LNCaP clone FGC (cell line): ENCODE data around the gene FAM111A.

Source experiments
- DNase-seq: peaks from one replicate; pipeline ENCODE4 v3.0.0-alpha.2; 2011; ENCODE audit warnings: low read depth
- H3K4me3 ChIP-seq: 2 replicates; pipeline ENCODE4 v1.5.1; 2011; ENCODE audit warnings: mild to moderate bottlenecking, low read depth, low read length, control low read depth
- TF ChIP-seq, protein P1 (sequence below): IDR thresholded peaks from 2 replicates; pipeline ENCODE4 v1.5.1; 2012; ENCODE audit warnings: mild to moderate bottlenecking; ENCODE audit not compliant: control insufficient read depth, insufficient read depth; ENCODE audit errors: extremely low read depth

Gene FAM111A

DNA sequence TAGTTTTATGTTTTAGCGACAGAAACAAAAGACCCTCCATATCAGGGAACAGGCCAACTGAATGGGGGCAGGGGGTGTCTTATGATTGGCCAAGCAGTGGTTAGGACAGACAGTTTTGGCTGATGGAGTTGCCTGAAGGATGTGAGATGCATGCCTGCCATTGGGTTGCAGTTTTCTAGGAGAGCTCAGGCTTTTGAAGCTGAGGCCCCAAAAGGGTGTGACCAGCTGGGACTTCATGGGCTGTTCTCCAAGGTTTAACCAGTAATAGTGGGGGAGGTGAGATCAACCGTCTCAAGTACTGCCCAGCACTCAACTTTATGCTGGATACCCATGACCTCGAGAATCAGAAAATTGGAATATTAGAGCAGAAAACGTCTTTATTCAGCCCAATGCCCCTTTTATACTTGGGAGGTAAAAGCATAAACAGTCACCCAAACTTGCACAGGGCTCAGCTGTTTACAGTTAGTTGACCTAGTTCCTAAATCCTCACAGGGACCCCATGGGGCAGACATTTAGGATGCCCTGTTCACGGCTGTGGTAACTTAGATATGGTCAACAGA lies 42.8 kb downstream of the FAM111A start:
- TF ChIP-seq, protein P1, sequence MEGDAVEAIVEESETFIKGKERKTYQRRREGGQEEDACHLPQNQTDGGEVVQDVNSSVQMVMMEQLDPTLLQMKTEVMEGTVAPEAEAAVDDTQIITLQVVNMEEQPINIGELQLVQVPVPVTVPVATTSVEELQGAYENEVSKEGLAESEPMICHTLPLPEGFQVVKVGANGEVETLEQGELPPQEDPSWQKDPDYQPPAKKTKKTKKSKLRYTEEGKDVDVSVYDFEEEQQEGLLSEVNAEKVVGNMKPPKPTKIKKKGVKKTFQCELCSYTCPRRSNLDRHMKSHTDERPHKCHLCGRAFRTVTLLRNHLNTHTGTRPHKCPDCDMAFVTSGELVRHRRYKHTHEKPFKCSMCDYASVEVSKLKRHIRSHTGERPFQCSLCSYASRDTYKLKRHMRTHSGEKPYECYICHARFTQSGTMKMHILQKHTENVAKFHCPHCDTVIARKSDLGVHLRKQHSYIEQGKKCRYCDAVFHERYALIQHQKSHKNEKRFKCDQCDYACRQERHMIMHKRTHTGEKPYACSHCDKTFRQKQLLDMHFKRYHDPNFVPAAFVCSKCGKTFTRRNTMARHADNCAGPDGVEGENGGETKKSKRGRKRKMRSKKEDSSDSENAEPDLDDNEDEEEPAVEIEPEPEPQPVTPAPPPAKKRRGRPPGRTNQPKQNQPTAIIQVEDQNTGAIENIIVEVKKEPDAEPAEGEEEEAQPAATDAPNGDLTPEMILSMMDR, result no peak
- no peak overlapping the region for H3K4me3 ChIP-seq
- DNase-seq, result no peak

DNA sequence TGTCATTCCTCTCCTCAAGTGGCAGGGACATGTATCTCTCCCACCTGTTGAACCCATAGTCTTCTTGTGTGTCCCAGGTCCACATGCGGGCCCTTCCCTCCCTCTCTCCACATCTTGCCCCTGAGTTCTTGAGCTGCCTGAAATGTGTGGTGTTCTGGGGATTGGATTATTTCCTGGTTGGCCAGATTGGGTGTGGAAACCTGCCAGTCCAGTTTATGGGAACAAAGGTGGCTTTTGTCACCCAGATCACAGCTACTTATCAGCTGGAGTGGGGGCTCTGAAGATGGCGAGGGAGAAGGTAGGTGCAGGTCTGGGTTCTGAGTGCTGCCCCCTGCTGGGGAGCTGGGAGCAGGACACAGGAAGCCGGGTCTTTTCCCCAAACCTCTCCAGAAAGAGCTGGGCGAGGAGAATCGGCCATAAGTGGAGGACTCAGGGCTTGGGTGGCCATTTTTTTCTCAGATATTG lies 43.5 kb downstream of the FAM111A start:
- H3K4me3 ChIP-seq, result no peak overlapping the region
- DNase-seq, result no peak
- TF ChIP-seq, protein P1, result peak; percentile 36

DNA sequence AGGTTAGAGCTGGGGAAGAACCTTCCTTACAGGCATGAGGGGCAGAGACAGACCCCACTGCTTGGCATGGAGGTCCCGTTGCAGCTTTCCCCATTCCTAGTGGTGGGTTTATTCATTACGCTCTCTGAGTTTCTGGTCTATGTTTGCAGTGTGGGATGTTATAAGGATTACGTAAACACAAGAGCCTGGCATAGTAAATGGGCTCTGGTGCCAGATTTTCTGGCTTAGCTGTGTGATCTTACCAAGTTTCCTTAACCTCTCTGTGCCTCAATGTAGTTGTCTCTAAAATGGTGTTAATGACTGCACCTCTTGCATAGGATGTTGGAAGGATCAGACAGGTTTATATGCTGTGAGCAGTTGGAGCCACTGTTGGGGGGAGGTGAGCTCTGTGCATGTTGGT lies 44.4 kb downstream of the FAM111A start:
- no peak overlapping the region for H3K4me3 ChIP-seq
- DNase-seq, result no peak
- TF ChIP-seq, protein P1, result no peak

DNA sequence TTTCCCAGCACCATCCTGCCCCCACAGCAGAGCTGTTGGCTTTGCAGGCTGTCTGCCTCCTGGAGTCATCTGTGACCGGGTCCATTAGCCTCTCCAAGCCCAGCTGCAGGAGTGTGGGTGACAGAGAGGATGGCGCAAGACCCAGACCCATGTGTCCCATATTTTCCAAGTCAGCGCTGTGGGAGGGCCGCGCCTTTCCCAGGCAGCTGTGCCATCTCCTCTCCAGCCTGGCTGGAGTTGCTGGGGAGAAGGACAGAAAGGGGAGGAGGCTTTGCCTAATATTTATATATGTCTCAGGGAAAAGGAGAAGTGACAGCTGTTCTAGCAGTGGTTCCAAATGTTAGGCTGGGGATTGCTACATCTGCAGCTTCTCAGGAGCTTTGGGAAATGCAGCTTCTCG lies 44.9 kb downstream of the FAM111A start:
- no peak overlapping the region for H3K4me3 ChIP-seq
- DNase-seq, result no peak
- TF ChIP-seq, protein P1, result no peak

DNA sequence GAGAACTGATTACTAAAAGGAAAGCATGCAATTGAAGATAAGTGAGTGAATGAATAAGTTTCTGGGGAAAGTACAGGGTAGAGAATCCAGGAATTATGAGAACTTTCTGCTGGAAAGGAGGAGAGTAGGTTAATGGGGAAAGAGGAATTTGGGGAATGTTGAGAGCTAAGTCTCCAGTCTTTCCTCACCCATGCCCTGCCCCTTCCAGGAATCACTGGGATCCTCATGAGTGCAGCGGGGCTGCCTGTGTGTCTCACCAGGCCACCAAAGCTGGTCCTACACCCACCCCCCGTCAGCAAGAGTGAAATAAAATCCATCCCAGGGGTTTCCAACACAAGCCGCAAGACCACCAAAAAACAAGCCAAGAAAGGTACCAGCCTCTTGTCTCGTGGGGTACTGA lies 46.3 kb downstream of the FAM111A start:
- H3K4me3 ChIP-seq, result no peak overlapping the region
- TF ChIP-seq, protein P1, result no peak
- no peak for DNase-seq

DNA sequence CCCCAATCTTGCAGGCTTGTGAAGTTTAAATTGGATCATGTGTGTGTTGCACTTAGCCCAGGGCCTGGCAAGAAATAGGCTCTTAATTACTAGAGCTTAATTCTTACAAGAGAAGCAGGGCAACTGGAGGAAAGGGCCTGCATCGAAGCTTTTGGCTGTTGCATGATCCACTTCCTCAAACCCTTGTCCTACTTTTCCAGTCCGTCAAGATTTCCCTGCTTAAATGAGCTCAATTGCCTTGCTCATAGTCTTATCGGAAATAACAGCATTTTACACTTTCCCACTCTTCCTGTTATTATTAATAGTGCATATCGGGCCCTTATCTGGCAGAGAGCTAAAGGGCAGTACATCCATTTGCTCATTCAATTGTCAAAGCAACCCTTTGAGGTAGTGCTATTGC lies 47.3 kb downstream of the FAM111A start:
- no peak for DNase-seq
- TF ChIP-seq, protein P1, result no peak
- no peak overlapping the region for H3K4me3 ChIP-seq

DNA sequence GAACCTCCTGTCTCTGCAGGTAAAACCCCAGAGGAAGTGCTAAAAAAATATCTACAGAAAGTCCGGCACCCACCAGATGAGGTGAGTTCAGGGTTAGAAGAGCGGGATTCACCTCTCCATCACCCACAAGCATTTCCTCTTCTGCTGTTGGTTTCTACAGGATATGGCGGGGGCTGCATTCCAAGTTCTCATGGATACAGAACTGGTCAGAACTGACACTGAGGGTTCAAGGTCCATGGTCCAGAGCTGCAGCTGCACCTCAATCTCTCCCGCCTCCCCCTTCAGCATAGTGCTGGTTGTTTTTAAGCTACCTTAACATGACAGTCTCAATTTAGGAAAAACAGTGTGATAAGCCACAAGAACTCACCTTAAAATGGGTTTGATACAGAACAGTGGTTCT lies 48.4 kb downstream of the FAM111A start:
- no peak for DNase-seq
- H3K4me3 ChIP-seq, result no peak overlapping the region
- TF ChIP-seq, protein P1, result no peak
